ENCODE results near the gene ZIC4. TPM values are rescaled to one million over a fixed set of nuclear protein-coding genes. Genes with fewer than 3 reads are reported as not detected.

Gene ZIC4
- total RNA-seq, 2 experiments from 2014 or later: not detected

GRCh38 chr3:147400111-147400510 lies 6.2 kb downstream of the ZIC4 start:
- H3K27ac Mint-ChIP-seq: no peak overlapping the region
- H3K4me3 ChIP-seq (ENCODE audit: low read length): no peak overlapping the region
- peaks cover 12 to 44% of the 10 kb centered on the region in 2 experiments for H3K9me3 ChIP-seq (ENCODE audit: control insufficient read depth in 1 of 2, insufficient read depth in 1 of 2, low read length in 2 of 2)
- H3K27ac ChIP-seq (ENCODE audit: low read depth in 1 of 2, low read length in 2 of 2): no peak overlapping the region
- H3K4me3 Mint-ChIP-seq: no peak overlapping the region
- TF ChIP-seq CTCF (IDR thresholded peaks at IDR 0.05): no peak
- ChIA-PET CTCF (no interaction called here), POLR2A (no interaction called here)
- no peaks in the 10 kb centered on the region for H3K36me3 Mint-ChIP-seq (ENCODE audit: low read depth)
- peaks cover 83% of the 10 kb centered on the region for H3K27me3 Mint-ChIP-seq
- no peaks in the 10 kb centered on the region for H3K36me3 ChIP-seq (ENCODE audit: insufficient read depth, low read length)
- DNase-seq: no peak
- no peaks in the 10 kb centered on the region for H3K9me3 Mint-ChIP-seq
- intact Hi-C loops (cut with DNase I, micrococcal nuclease): no loop called here
- ATAC-seq (ENCODE audit: poor library complexity): no peak
- H3K4me1 Mint-ChIP-seq (ENCODE audit: low read depth): no peaks in the 10 kb centered on the region
- peaks cover 62 to 92% of the 10 kb centered on the region in 2 experiments for H3K27me3 ChIP-seq (ENCODE audit: control insufficient read depth in 1 of 2, insufficient read depth in 2 of 2, low read length in 2 of 2)
- no peaks in the 10 kb centered on the region for H3K4me1 ChIP-seq (ENCODE audit: insufficient read depth, low read length)

DNA sequence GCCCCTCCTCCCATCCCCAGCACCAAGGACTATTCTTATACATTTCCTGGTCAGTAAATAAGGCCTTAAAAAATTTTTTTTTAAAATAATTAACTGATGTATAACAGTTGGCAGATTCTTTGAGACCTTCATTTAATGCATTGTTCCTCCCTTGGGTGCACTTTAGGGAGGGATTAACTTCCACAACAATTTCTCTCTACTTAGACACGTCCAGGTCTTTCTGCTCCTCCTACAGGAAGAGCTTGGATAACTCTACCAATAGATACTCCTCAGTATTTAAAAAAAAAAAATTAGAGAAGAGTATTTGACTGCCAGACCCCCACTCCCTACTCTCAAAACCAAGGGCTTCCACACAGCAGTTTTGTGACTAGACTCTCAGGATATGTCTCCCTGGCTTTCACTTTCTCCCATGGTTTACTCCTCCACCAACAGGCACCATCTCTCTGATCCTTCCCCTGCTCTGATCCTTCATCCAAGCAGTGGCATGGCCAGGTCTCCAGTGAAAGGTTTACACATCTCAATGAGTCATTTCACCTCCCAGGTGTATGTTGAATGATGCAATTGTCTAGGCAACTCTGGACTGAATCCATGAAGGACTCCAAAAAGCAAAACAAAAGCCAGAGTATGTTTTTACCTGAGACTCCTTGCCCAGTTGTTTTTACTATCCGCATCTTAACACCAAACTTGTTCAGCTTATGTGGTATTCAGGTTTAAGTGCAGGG lies 7.4 kb downstream of the ZIC4 start:
- H3K27ac ChIP-seq (ENCODE audit: low read depth in 1 of 2, low read length in 2 of 2): no peak overlapping the region
- Mint-ChIP-seq H3K27ac (no peak overlapping the region), H3K4me1 (ENCODE audit: low read depth) (no peaks in the 10 kb centered on the region), H3K9me3 (no peaks in the 10 kb centered on the region), H3K36me3 (ENCODE audit: low read depth) (no peaks in the 10 kb centered on the region), H3K4me3 (no peak overlapping the region), H3K27me3 (peaks cover 85% of the 10 kb centered on the region)
- no peak overlapping the region for H3K4me3 ChIP-seq (ENCODE audit: low read length)
- H3K9me3 ChIP-seq (ENCODE audit: control insufficient read depth in 1 of 2, insufficient read depth in 1 of 2, low read length in 2 of 2): peaks cover 13 to 44% of the 10 kb centered on the region in 2 experiments
- no peaks in the 10 kb centered on the region for H3K4me1 ChIP-seq (ENCODE audit: insufficient read depth, low read length)
- ChIA-PET CTCF (interaction anchor here (0.7 kb wide), 1 partner anchor 46 kb away, joined by 4 read pairs; no protein-coding TSS in a partner anchor), POLR2A (no interaction called here)
- no peak for TF ChIP-seq CTCF (IDR thresholded peaks at IDR 0.05)
- ATAC-seq (ENCODE audit: poor library complexity): no peak
- H3K36me3 ChIP-seq (ENCODE audit: insufficient read depth, low read length): no peaks in the 10 kb centered on the region
- no peak for DNase-seq
- intact Hi-C loops (cut with DNase I, micrococcal nuclease): no loop called here
- peaks cover 62 to 92% of the 10 kb centered on the region in 2 experiments for H3K27me3 ChIP-seq (ENCODE audit: control insufficient read depth in 1 of 2, insufficient read depth in 2 of 2, low read length in 2 of 2)

DNA sequence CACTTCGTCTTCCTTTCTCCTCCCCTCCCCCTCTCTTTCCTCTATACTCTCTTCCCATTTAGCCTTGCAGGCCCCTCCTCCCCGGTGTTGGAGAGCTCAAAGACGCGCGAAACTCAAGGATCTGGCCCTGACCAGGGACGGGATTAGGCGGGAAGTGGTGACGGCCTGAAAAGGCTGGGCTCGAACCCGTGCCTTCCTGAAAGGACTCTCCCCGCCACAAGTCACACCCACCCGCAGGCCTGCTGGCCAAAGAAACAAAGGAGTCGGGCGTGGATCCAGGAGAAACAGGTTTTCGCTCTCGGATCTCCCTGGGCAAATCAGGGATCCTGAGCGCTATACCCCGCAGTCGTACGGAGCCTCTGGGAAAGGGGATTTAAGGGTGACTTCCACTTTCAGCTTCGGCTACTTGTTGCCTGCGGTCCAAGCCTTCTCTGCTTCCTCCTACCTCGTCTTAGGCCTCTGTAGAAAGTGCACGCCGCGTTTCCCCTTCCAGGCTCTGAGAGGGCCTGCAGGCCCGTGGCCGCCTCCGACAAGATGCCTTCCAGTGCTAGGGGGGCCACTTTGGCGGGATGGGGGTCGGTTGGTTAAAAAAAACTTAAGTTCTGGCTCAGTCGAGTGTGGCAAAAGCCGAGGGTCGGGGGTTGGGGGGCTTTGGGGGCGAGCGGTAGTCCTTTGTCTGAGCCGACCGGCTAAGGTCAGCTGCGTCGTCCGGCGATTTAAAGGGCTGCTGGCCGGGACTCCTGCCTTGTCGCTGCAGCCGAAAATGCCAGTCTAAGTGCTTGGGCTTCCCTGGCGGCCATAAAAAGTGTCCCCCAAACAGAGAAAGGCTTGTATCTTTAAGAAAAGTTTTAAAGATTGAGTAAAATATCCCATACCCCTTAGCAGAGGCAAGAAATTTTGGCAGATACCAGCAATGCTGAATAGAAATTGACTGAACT lies 8.2 kb downstream of the ZIC4 start:
- POLR2A ChIA-PET: no interaction called here
- H3K27ac Mint-ChIP-seq: no peak overlapping the region
- H3K4me3 Mint-ChIP-seq: no peak overlapping the region

More for the DNA sequence above, 8.2 kb downstream of the ZIC4 start:
- no peak for TF ChIP-seq CTCF (IDR thresholded peaks at IDR 0.05)
- Histone ChIP-seq H3K27ac (ENCODE audit: low read depth in 1 of 2, low read length in 2 of 2) (no peak overlapping the region), H3K4me1 (ENCODE audit: insufficient read depth, low read length) (no peaks in the 10 kb centered on the region), H3K36me3 (ENCODE audit: insufficient read depth, low read length) (no peaks in the 10 kb centered on the region), H3K27me3 (ENCODE audit: control insufficient read depth in 1 of 2, insufficient read depth in 2 of 2, low read length in 2 of 2) (peaks cover 68 to 90% of the 10 kb centered on the region in 2 experiments), H3K4me3 (ENCODE audit: low read length) (no peak overlapping the region), H3K9me3 (ENCODE audit: control insufficient read depth in 1 of 2, insufficient read depth in 1 of 2, low read length in 2 of 2) (peaks cover 13 to 51% of the 10 kb centered on the region in 2 experiments)
- DNase-seq (no peak), ATAC-seq (ENCODE audit: poor library complexity) (no peak)
- no peaks in the 10 kb centered on the region for H3K9me3 Mint-ChIP-seq
- no peaks in the 10 kb centered on the region for H3K36me3 Mint-ChIP-seq (ENCODE audit: low read depth)
- CTCF ChIA-PET: no interaction called here
- H3K27me3 Mint-ChIP-seq: peaks cover 82% of the 10 kb centered on the region
- intact Hi-C loops (cut with DNase I, micrococcal nuclease): no loop called here
- no peaks in the 10 kb centered on the region for H3K4me1 Mint-ChIP-seq (ENCODE audit: low read depth)
